ENCODE measurements around the gene MEGF11.

MEGF11 gene

GRCh38 chr15:66296186-66296585 is 42.6 kb upstream of the MEGF11 start:
- Histone ChIP-seq H4K20me1 (ENCODE audit: low read depth, low read length) (no peaks in the 10 kb centered on the region), H3K9me3 (ENCODE audit: insufficient read depth, low read length) (no peaks in the 10 kb centered on the region), H3K4me3 (ENCODE audit: insufficient read depth, low read length, poor library complexity, severe bottlenecking) (no peak overlapping the region), H3F3A (ENCODE audit: insufficient read depth) (peaks cover 15% of the 10 kb centered on the region), H3K9me2 (replicated peaks; ENCODE audit: insufficient read depth, low read length) (no peaks in the 10 kb centered on the region), H3K79me2 (ENCODE audit: insufficient read depth, low read length) (peaks cover 31% of the 10 kb centered on the region), H3K4me2 (ENCODE audit: low read depth, low read length, poor library complexity, severe bottlenecking) (peak overlapping the region; percentile 88), H3K36me3 (ENCODE audit: low read length) (no peaks in the 10 kb centered on the region), H2AFZ (ENCODE audit: low read depth, low read length, severe bottlenecking) (no peak overlapping the region), H3K27ac (ENCODE audit: low read depth, low read length) (no peak overlapping the region), H3K27me3 (ENCODE audit: low read length) (no peaks in the 10 kb centered on the region), H3K9ac (ENCODE audit: low read length) (no peak overlapping the region; the same call in 1 of the 2 replicates)
- no peak for TF ChIP-seq CTCF (IDR thresholded peaks at IDR 0.05; ENCODE audit: insufficient read depth, low read length, poor library complexity, severe bottlenecking)
- TF ChIP-seq EZH2phosphoT487 (conservative IDR thresholded peaks at IDR 0.05; ENCODE audit: low read length): no peak

GRCh38 chr15:66294932-66295235 is 41.3 kb upstream of the MEGF11 start:
- Histone ChIP-seq H3K79me2 (ENCODE audit: insufficient read depth, low read length) (peaks cover 31% of the 10 kb centered on the region), H3K4me3 (ENCODE audit: insufficient read depth, low read length, poor library complexity, severe bottlenecking) (peak overlapping the region; percentile 69), H4K20me1 (ENCODE audit: low read depth, low read length) (no peaks in the 10 kb centered on the region), H3K4me2 (ENCODE audit: low read depth, low read length, poor library complexity, severe bottlenecking) (peak overlapping the region; percentile 88), H3K9me2 (replicated peaks; ENCODE audit: insufficient read depth, low read length) (no peaks in the 10 kb centered on the region), H3F3A (ENCODE audit: insufficient read depth) (peaks cover 15% of the 10 kb centered on the region), H2AFZ (ENCODE audit: low read depth, low read length, severe bottlenecking) (peak overlapping the region; percentile 18), H3K9me3 (ENCODE audit: insufficient read depth, low read length) (no peaks in the 10 kb centered on the region), H3K9ac (ENCODE audit: low read length) (peak overlapping the region; percentile 82), H3K27ac (ENCODE audit: low read depth, low read length) (peak overlapping the region; percentile 89), H3K36me3 (ENCODE audit: low read length) (no peaks in the 10 kb centered on the region), H3K27me3 (ENCODE audit: low read length) (no peaks in the 10 kb centered on the region)
- TF ChIP-seq EZH2phosphoT487 (conservative IDR thresholded peaks at IDR 0.05; ENCODE audit: low read length): no peak

- H3K79me2 ChIP-seq (ENCODE audit: insufficient read depth, low read length): peaks cover 31% of the 10 kb centered on the region
- H2AFZ ChIP-seq (ENCODE audit: low read depth, low read length, severe bottlenecking): peak overlapping the region; percentile 62
- H3K27me3 ChIP-seq (ENCODE audit: low read length): no peaks in the 10 kb centered on the region
- peak overlapping the region; percentile 88 for H3K4me2 ChIP-seq (ENCODE audit: low read depth, low read length, poor library complexity, severe bottlenecking)
- H4K20me1 ChIP-seq (ENCODE audit: low read depth, low read length): no peaks in the 10 kb centered on the region
- H3K36me3 ChIP-seq (ENCODE audit: low read length): no peaks in the 10 kb centered on the region
- TF ChIP-seq EZH2phosphoT487 (conservative IDR thresholded peaks at IDR 0.05; ENCODE audit: low read length) (no peak), CTCF (IDR thresholded peaks at IDR 0.05; ENCODE audit: insufficient read depth, low read length, poor library complexity, severe bottlenecking) (no peak)
- H3K9ac ChIP-seq (ENCODE audit: low read length): peak overlapping the region; percentile 82
- H3F3A ChIP-seq (ENCODE audit: insufficient read depth): peaks cover 15% of the 10 kb centered on the region
- peak overlapping the region; percentile 69 for H3K4me3 ChIP-seq (ENCODE audit: insufficient read depth, low read length, poor library complexity, severe bottlenecking)
- H3K27ac ChIP-seq (ENCODE audit: low read depth, low read length): peak overlapping the region; percentile 89
- H3K9me3 ChIP-seq (ENCODE audit: insufficient read depth, low read length): no peaks in the 10 kb centered on the region
- no peaks in the 10 kb centered on the region for H3K9me2 ChIP-seq (replicated peaks; ENCODE audit: insufficient read depth, low read length)
These were observed 40.8 kb upstream of the MEGF11 start for GRCh38 chr15:66294157-66294931.

GRCh38 chr15:66293419-66294156 is 40.0 kb upstream of the MEGF11 start, which contains the start of gene DIS3L:
Gene DIS3L, plus strand, starts transcription at chr15:66293568. Its CDS starts 29 bp downstream, at chr15:66293597.
- peak within 1 kb of the TSS; percentile 95 for H2AFZ ChIP-seq (ENCODE audit: low read depth, low read length, severe bottlenecking)
- peak within 1 kb of the TSS; percentile 82 for H3K9ac ChIP-seq (ENCODE audit: low read length)
- H3K27ac ChIP-seq (ENCODE audit: low read depth, low read length): peak within 1 kb of the TSS; percentile 89
- H3K9me3 ChIP-seq (ENCODE audit: insufficient read depth, low read length): no peaks in the 10 kb centered on the region
- TF ChIP-seq CTCF (IDR thresholded peaks at IDR 0.05; ENCODE audit: insufficient read depth, low read length, poor library complexity, severe bottlenecking) (no peak), EZH2phosphoT487 (conservative IDR thresholded peaks at IDR 0.05; ENCODE audit: low read length) (no peak)
- H3K4me3 ChIP-seq (ENCODE audit: insufficient read depth, low read length, poor library complexity, severe bottlenecking): peak within 1 kb of the TSS; percentile 69
- H3K36me3 ChIP-seq (ENCODE audit: low read length): no peaks in the 10 kb centered on the region
- no peaks in the 10 kb centered on the region for H3K27me3 ChIP-seq (ENCODE audit: low read length)
- peaks cover 31% of the 10 kb centered on the region for H3K79me2 ChIP-seq (ENCODE audit: insufficient read depth, low read length)
- H3K4me2 ChIP-seq (ENCODE audit: low read depth, low read length, poor library complexity, severe bottlenecking): peak within 1 kb of the TSS; percentile 88
- H3K9me2 ChIP-seq (replicated peaks; ENCODE audit: insufficient read depth, low read length): no peaks in the 10 kb centered on the region
- H3F3A ChIP-seq (ENCODE audit: insufficient read depth): peaks cover 15% of the 10 kb centered on the region
- no peaks in the 10 kb centered on the region for H4K20me1 ChIP-seq (ENCODE audit: low read depth, low read length)
